GM18867 (cell line): Measurements from ENCODE around the gene PFKFB2.
A peak's percentile ranks its signal among the peaks of the same experiment; 100 is the strongest.

ENCODE experiments used
- ATAC-seq: cut with Tn5 transposase; IDR thresholded peaks from one replicate; pipeline ENCODE4 v1.9.1; 2021; ENCODE audit warnings: mild to moderate bottlenecking, moderate library complexity; ENCODE audit not compliant: unreplicated experiment

PFKFB2 gene

GRCh38 chr1:207052911-207053769 lies at the start of gene PFKFB2:
Gene PFKFB2 (plus strand): TSS chr1:207053275. CDS start chr1:207054718, 1,443 bp downstream.
- ATAC-seq = peak; percentile 84

GRCh38 chr1:207004931-207005830 lies 47.9 kb upstream of the PFKFB2 start:
- peak; percentile 58 for ATAC-seq

DNA sequence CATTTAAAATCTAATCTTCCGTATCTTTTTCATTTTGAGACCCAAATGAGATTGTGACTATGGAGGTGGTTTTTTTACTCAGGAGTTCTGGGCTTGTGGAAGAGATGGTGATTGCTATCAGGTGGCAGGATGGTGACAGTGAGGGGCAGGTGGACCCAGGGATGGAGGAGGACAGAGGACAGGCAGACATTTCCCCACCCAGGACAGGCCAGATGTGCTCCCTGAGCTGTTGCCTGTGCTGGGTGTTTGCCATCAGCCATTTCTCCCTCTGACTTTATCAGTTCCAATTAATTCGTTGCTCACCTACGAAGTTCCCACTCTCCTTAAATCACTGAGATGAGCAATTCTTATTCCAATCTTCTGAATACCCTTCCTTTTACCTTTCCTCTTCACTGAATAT lies 47.0 kb upstream of the PFKFB2 start:
- ATAC-seq = no peak

DNA sequence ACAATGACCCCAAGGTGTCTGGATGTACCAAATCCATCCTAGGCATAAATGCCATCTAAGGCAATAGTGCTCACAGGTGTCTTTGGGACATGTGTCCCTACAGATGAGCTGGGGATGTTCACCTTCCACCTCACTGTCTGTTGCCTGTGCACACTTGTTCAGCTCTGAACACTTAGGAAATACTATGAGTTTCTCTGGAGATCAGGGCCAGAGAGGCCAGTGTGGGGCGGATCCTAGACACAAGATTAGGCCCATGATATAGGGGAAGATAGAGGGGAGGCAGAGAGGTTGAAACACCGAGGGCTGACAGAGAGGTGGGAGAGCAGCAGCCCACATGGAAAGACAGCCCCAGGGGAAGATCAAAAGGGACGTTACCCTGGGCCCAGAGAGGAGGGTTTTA lies 46.2 kb upstream of the PFKFB2 start:
- no peak for ATAC-seq

DNA sequence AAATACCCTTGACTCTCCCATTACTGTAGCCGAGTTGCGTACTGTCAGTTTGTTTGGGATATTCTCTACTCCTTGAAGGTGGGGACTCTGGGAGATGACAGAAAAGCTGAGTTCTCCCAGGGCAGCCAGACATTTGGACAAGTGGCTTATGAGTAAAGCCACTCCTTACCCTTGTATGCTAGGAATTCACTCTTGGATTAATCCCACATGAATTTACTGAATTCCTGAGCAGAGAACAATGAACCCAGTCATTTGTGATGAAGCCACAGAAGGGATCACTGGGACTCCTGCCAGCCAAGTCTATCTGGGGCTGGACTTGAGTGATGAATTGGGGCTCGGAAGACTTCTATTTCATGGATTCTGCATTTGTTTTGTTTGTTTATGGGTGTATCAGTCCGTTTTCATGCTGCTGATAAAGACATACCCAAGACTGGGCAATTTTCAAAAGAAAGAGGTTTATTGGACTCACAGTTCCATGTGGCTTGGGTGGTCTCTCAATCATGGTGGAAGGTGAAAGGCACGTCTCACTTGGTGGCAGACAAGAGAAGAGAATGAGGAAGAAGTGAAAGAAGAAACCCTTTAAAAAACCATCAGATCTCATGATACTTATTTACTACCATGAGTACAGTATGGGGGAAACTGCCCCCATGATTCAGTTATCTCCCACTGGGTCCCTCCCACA lies 45.6 kb upstream of the PFKFB2 start:
- no peak for ATAC-seq

DNA sequence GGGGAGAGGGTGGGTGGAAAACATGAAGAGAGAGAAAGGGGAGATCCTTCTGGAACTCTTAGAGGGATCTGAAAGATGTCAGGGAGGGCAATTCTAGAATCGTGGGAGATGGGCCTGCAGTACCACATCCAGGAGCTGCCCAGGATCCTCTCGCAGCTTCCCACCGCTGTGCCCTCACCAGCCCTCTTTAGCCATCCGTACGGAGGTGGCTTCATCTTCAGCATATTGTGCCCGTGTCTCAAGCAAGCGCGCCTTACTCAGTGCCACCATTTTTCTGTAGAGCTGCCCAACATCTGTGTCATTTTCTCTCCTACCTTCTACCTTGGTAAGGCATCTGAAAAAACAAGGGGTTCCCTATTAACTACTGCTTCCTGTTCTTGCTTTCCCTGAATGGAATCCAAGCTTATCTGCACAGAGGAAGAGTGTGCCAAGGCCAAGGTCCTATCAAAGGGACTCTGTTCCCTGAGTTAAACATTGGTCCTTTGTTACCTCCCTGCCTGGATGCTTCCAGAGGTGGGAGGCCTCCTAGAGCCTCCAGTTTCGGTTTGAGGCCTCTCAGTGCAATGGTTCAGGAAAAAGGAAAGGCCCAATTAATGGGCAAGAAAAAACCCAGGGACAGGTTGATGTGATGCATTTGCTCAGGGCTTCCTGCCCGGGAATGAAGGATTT lies 43.8 kb upstream of the PFKFB2 start:
- no peak for ATAC-seq

DNA sequence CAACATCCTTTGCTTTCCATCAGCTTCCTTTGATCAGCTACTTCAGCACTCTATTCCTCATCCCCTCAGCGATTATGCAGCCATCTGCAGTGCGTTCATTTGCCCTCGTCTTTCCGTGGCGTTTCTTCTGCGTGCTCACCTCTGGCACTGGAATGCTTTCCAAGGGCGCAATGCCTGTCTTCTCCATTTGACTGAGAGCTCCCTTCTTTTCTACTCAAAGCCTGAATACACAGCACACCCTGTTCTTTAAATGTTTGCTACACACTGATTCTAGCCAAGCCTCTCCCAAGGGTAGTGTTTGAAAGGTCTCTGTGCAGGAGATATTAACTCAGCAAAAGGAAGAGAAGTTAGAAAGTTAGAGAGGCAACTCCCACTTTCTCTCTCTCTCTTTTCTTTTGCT lies 43.1 kb upstream of the PFKFB2 start:
- no peak for ATAC-seq

DNA sequence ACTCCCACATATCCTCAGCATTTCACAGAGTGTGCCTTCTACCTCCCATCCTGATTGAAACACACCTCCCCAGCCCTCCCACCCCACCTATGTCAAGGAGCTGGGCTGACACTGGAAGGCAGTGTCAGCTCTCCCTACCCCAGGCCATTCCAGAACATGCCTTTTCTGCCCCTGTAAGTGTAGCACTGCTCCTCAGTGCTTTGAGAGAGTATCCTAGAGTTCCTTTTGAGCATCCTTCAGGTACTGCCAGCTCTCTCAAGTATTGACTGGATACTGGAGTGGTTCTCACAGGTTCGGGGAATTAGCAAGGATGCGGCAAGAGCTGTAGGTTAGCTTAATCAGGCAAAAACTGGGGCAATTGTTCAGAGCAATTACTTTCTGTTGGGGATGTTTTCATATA lies 42.3 kb upstream of the PFKFB2 start:
- ATAC-seq = no peak

- no peak for ATAC-seq
These were observed 39.6 kb upstream of the PFKFB2 start for GRCh38 chr1:207013321-207014085.

DNA sequence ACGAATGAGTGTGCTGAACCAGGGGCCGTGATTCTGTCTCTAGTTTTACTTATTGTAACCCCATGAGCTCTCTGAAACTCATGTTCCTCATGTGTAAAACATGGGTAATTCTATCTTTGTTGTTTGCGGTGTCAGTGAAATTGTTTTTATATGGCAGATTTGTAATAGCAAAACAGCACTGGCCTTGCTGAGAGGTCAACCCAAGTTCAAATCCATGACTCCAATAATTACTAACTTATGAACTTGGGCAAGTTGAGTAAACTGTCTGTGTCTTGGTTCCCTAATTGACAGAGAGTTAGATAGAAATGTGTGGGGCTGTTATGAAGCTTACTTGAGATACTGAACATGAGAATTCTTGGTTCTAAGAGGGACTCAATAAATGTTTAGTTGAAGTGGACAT lies 38.3 kb upstream of the PFKFB2 start:
- peak; percentile 38 for ATAC-seq

- ATAC-seq = no peak
These were observed 37.3 kb upstream of the PFKFB2 start for GRCh38 chr1:207015791-207016190.

- no peak for ATAC-seq
These were observed 35.2 kb upstream of the PFKFB2 start for GRCh38 chr1:207017615-207018559.

DNA sequence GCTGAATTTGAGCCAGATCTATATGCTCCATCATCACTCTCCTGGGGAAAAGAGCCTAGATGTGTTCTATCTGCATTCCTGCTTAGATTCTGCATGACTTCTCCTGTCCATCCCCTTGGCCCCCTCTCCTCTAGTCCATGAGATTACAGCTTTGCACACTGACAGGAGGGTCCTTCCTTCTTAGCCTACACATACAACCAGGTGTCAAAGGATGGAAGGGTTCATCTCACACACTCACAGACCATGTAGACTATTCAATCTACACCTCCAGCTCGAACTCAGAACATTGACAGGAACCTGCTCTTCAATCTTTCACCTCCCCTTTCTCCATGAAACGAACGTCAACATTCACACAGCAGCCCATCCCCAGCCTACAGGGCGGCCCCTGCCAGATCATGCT lies 34.4 kb upstream of the PFKFB2 start:
- no peak for ATAC-seq

GRCh38 chr1:207019161-207019560 lies 33.9 kb upstream of the PFKFB2 start:
- ATAC-seq = no peak

- ATAC-seq = no peak
These were observed 33.4 kb upstream of the PFKFB2 start for GRCh38 chr1:207019661-207020060.

GRCh38 chr1:207020065-207020708 lies 32.9 kb upstream of the PFKFB2 start:
- ATAC-seq = no peak

DNA sequence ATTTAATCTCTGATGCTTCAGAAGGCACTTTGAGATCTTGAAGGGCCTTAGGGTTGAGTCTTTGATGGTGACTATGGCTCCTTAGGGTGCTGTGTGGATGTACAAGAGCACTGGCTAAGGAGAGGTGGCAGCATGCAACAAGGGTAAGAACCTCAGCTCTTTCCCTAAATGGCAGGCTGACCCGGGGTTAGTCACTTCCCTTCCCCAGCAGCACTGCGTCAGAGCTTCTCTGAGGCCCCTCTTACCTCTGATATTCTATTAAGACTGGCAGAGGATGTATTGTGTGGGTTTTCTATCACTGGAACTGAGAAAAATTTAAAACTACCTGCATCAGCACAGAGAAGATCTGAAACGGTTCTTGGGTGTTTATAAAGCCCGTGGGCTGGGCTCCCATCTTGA lies 32.4 kb upstream of the PFKFB2 start:
- no peak for ATAC-seq

GRCh38 chr1:207021139-207021861 lies 31.8 kb upstream of the PFKFB2 start:
- ATAC-seq = no peak
